ENCODE data around the gene SKIC2.
A peak's percentile ranks its signal among the peaks of the same experiment; 100 is the strongest.

Gene SKIC2

GRCh38 chr6:31945507-31946369 lies 13.2 kb upstream of the SKIC2 start, which contains the start of gene CFB:
Gene CFB (plus strand): TSS chr6:31946095. CDS start chr6:31946222, 127 bp downstream.
- DNase-seq (ENCODE audit: low spot score): no peak

GRCh38 chr6:31946370-31946885 lies 12.5 kb upstream of the SKIC2 start:
- no peak for DNase-seq (ENCODE audit: low spot score)

GRCh38 chr6:31947070-31947675 lies 11.8 kb upstream of the SKIC2 start:
- no peak for DNase-seq (ENCODE audit: low spot score)

GRCh38 chr6:31947864-31948263 lies 11.1 kb upstream of the SKIC2 start:
- no peak for DNase-seq (ENCODE audit: low spot score)

GRCh38 chr6:31948306-31948705 lies 10.7 kb upstream of the SKIC2 start:
- no peak for DNase-seq (ENCODE audit: low spot score)

GRCh38 chr6:31948753-31949413 lies 10.1 kb upstream of the SKIC2 start:
- DNase-seq (ENCODE audit: low spot score): no peak

- DNase-seq (ENCODE audit: low spot score): no peak
These were observed 8.9 kb upstream of the SKIC2 start for GRCh38 chr6:31949926-31950548.

GRCh38 chr6:31952140-31952805 lies 6.7 kb upstream of the SKIC2 start:
- peak; percentile 66 for DNase-seq (ENCODE audit: low spot score)

- DNase-seq (ENCODE audit: low spot score): no peak
These were observed 6.1 kb upstream of the SKIC2 start for GRCh38 chr6:31952890-31953289.

- no peak for DNase-seq (ENCODE audit: low spot score)
These were observed 4.5 kb upstream of the SKIC2 start for GRCh38 chr6:31954511-31954910.

GRCh38 chr6:31956796-31957195 lies 2.2 kb upstream of the SKIC2 start:
- DNase-seq (ENCODE audit: low spot score): no peak

- DNase-seq (ENCODE audit: low spot score): no peak
These were observed 599 bp upstream of the SKIC2 start for GRCh38 chr6:31958412-31958740.

- no peak for DNase-seq (ENCODE audit: low spot score)
These were observed 2.6 kb downstream of the SKIC2 start for GRCh38 chr6:31961616-31962015.

GRCh38 chr6:31963921-31964320 lies 4.9 kb downstream of the SKIC2 start:
- no peak for DNase-seq (ENCODE audit: low spot score)

- no peak for DNase-seq (ENCODE audit: low spot score)
These were observed 6.7 kb downstream of the SKIC2 start for GRCh38 chr6:31965700-31966099.

- DNase-seq (ENCODE audit: low spot score): no peak
These were observed 7.5 kb downstream of the SKIC2 start for GRCh38 chr6:31966506-31966905.

GRCh38 chr6:31966997-31967925 lies 8.3 kb downstream of the SKIC2 start:
- DNase-seq (ENCODE audit: low spot score): no peak

- DNase-seq (ENCODE audit: low spot score): no peak
These were observed 8.9 kb downstream of the SKIC2 start for GRCh38 chr6:31967926-31968320.

GRCh38 chr6:31968326-31968725 lies 9.4 kb downstream of the SKIC2 start:
- no peak for DNase-seq (ENCODE audit: low spot score)

GRCh38 chr6:31968791-31969711 lies 10.1 kb downstream of the SKIC2 start:
- DNase-seq (ENCODE audit: low spot score): no peak

Measured in cerebellar cortex (tissue), 1 donor.